ENCODE measurements around the gene CHST14.

The CHST14 gene

DNA sequence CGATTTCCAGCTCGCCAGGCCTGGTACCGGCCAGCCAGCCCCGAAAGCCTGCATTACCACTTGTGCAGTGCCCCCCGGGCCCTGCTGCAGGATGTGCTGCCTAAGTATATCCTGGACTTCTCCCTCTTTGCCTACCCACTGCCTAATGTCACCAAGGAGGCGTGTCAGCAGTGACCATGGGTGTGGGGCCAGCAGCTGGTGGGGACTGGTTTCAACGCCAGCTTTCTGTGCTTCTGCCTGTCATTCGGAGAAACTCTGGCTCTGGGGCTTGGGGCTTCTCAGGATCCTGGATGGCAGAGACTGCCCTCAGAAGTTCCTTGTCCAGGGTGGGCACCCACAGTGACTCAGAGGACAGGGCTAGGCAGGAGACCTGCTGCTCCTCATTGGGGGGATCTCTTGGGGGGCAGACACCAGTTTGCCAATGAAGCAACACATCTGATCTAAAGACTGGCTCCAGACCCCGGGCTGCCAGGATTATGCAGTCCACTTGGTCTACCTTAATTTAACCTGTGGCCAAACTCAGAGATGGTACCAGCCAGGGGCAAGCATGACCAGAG lies 1.5 kb downstream of the CHST14 start:
- H4K20me1 ChIP-seq (ENCODE audit: insufficient read depth, low read length) = no peaks in the 10 kb centered on the region
- H3F3A ChIP-seq (ENCODE audit: insufficient read depth, low read length) = peaks cover 6% of the 10 kb centered on the region
- TF ChIP-seq EZH2 (optimal IDR thresholded peaks at IDR 0.05; ENCODE audit: low read depth, low read length) (no peak), EZH2phosphoT487 (IDR thresholded peaks at IDR 0.05; ENCODE audit: low read length) (no peak)
- TF ChIP-seq, protein P1, sequence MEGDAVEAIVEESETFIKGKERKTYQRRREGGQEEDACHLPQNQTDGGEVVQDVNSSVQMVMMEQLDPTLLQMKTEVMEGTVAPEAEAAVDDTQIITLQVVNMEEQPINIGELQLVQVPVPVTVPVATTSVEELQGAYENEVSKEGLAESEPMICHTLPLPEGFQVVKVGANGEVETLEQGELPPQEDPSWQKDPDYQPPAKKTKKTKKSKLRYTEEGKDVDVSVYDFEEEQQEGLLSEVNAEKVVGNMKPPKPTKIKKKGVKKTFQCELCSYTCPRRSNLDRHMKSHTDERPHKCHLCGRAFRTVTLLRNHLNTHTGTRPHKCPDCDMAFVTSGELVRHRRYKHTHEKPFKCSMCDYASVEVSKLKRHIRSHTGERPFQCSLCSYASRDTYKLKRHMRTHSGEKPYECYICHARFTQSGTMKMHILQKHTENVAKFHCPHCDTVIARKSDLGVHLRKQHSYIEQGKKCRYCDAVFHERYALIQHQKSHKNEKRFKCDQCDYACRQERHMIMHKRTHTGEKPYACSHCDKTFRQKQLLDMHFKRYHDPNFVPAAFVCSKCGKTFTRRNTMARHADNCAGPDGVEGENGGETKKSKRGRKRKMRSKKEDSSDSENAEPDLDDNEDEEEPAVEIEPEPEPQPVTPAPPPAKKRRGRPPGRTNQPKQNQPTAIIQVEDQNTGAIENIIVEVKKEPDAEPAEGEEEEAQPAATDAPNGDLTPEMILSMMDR (IDR thresholded peaks at IDR 0.05; ENCODE audit: low read length) = no peak
- no peaks in the 10 kb centered on the region for H3K9me2 ChIP-seq (replicated peaks; ENCODE audit: insufficient read depth, low read length)
- H3K9me3 ChIP-seq (replicated peaks; ENCODE audit: insufficient read depth, low read length) = no peaks in the 10 kb centered on the region
- H3K36me3 ChIP-seq (replicated peaks; ENCODE audit: insufficient read depth, low read length) = no peaks in the 10 kb centered on the region
- no peaks in the 10 kb centered on the region; the same call in 1 of the 2 replicates for H3K4me1 ChIP-seq (ENCODE audit: low read length)
- no peak overlapping the region for H3K27ac ChIP-seq (ENCODE audit: low read length)
- no peak overlapping the region for H3K9ac ChIP-seq (ENCODE audit: low read length)
- no peak overlapping the region for H2AFZ ChIP-seq (ENCODE audit: low read length)
- H3K4me3 ChIP-seq (ENCODE audit: low read length) = peak overlapping the region; percentile 97
- peak overlapping the region; percentile 96 for H3K4me2 ChIP-seq (ENCODE audit: low read depth, low read length)
- no peaks in the 10 kb centered on the region for H3K27me3 ChIP-seq (replicated peaks; ENCODE audit: insufficient read depth, low read length)
- DNase-seq = no peak
- 0 out of 2 replicates have a peak, but pooled peaks cover 6% of the 10 kb centered on the region for H3K79me2 ChIP-seq (ENCODE audit: low read length)

GRCh38 chr15:40474581-40474980 lies 3.8 kb downstream of the CHST14 start:
- H3K9ac ChIP-seq (ENCODE audit: low read length) = no peak overlapping the region
- H3K9me2 ChIP-seq (replicated peaks; ENCODE audit: insufficient read depth, low read length) = no peaks in the 10 kb centered on the region
- H2AFZ ChIP-seq (ENCODE audit: low read length) = no peak overlapping the region
- H3K79me2 ChIP-seq (ENCODE audit: low read length) = 0 out of 2 replicates have a peak, but pooled peaks cover 6% of the 10 kb centered on the region
- peaks cover 8% of the 10 kb centered on the region for H3K4me1 ChIP-seq (ENCODE audit: low read length)
- H3K36me3 ChIP-seq (replicated peaks; ENCODE audit: insufficient read depth, low read length) = no peaks in the 10 kb centered on the region
- H3K27ac ChIP-seq (ENCODE audit: low read length) = no peak overlapping the region
- H3K4me3 ChIP-seq (ENCODE audit: low read length) = no peak overlapping the region
- no peaks in the 10 kb centered on the region for H3K9me3 ChIP-seq (replicated peaks; ENCODE audit: insufficient read depth, low read length)
- no peaks in the 10 kb centered on the region for H3K27me3 ChIP-seq (replicated peaks; ENCODE audit: insufficient read depth, low read length)
- H3F3A ChIP-seq (ENCODE audit: insufficient read depth, low read length) = peaks cover 13% of the 10 kb centered on the region
- H4K20me1 ChIP-seq (ENCODE audit: insufficient read depth, low read length) = no peaks in the 10 kb centered on the region
- DNase-seq = no peak
- TF ChIP-seq, protein P1 (IDR thresholded peaks at IDR 0.05; ENCODE audit: low read length) = no peak
- TF ChIP-seq EZH2phosphoT487 (IDR thresholded peaks at IDR 0.05; ENCODE audit: low read length) = no peak
- no peak for TF ChIP-seq EZH2 (optimal IDR thresholded peaks at IDR 0.05; ENCODE audit: low read depth, low read length)
- no peak overlapping the region for H3K4me2 ChIP-seq (ENCODE audit: low read depth, low read length)

GRCh38 chr15:40477642-40478327 lies 7.0 kb downstream of the CHST14 start:
- no peaks in the 10 kb centered on the region for H3K9me3 ChIP-seq (replicated peaks; ENCODE audit: insufficient read depth, low read length)
- no peaks in the 10 kb centered on the region for H4K20me1 ChIP-seq (ENCODE audit: insufficient read depth, low read length)
- H3F3A ChIP-seq (ENCODE audit: insufficient read depth, low read length) = peaks cover 7% of the 10 kb centered on the region; the same call in 1 of the 2 replicates
- peak; percentile 55 for DNase-seq
- no peaks in the 10 kb centered on the region for H3K79me2 ChIP-seq (ENCODE audit: low read length)
- H2AFZ ChIP-seq (ENCODE audit: low read length) = 0 out of 2 replicates have a peak overlapping the region, but pooled peaks have one; percentile 33
- TF ChIP-seq EZH2phosphoT487 (IDR thresholded peaks at IDR 0.05; ENCODE audit: low read length) = no peak
- H3K4me1 ChIP-seq (ENCODE audit: low read length) = peaks cover 8% of the 10 kb centered on the region; the same call in 1 of the 2 replicates
- H3K27ac ChIP-seq (ENCODE audit: low read length) = no peak overlapping the region
- H3K4me3 ChIP-seq (ENCODE audit: low read length) = no peak overlapping the region
- H3K9me2 ChIP-seq (replicated peaks; ENCODE audit: insufficient read depth, low read length) = no peaks in the 10 kb centered on the region
- no peak overlapping the region for H3K9ac ChIP-seq (ENCODE audit: low read length)
- no peaks in the 10 kb centered on the region for H3K36me3 ChIP-seq (replicated peaks; ENCODE audit: insufficient read depth, low read length)
- H3K4me2 ChIP-seq (ENCODE audit: low read depth, low read length) = peak overlapping the region; percentile 13; the same call in 1 of the 2 replicates
- no peaks in the 10 kb centered on the region for H3K27me3 ChIP-seq (replicated peaks; ENCODE audit: insufficient read depth, low read length)

- no peak overlapping the region for H3K9ac ChIP-seq (ENCODE audit: low read length)
- H3K36me3 ChIP-seq (replicated peaks; ENCODE audit: insufficient read depth, low read length) = no peaks in the 10 kb centered on the region
- H3K79me2 ChIP-seq (ENCODE audit: low read length) = no peaks in the 10 kb centered on the region
- no peaks in the 10 kb centered on the region for H3K9me3 ChIP-seq (replicated peaks; ENCODE audit: insufficient read depth, low read length)
- H3K4me1 ChIP-seq (ENCODE audit: low read length) = peaks cover 8% of the 10 kb centered on the region; the same call in 1 of the 2 replicates
- H2AFZ ChIP-seq (ENCODE audit: low read length) = no peak overlapping the region
- no peak overlapping the region for H3K27ac ChIP-seq (ENCODE audit: low read length)
- H3K4me3 ChIP-seq (ENCODE audit: low read length) = no peak overlapping the region
- no peaks in the 10 kb centered on the region for H3K27me3 ChIP-seq (replicated peaks; ENCODE audit: insufficient read depth, low read length)
- no peak for DNase-seq
- peaks cover 7% of the 10 kb centered on the region; the same call in 1 of the 2 replicates for H3F3A ChIP-seq (ENCODE audit: insufficient read depth, low read length)
- H3K9me2 ChIP-seq (replicated peaks; ENCODE audit: insufficient read depth, low read length) = no peaks in the 10 kb centered on the region
- H3K4me2 ChIP-seq (ENCODE audit: low read depth, low read length) = no peak overlapping the region
- H4K20me1 ChIP-seq (ENCODE audit: insufficient read depth, low read length) = no peaks in the 10 kb centered on the region
- TF ChIP-seq EZH2 (optimal IDR thresholded peaks at IDR 0.05; ENCODE audit: low read depth, low read length) = no peak
- TF ChIP-seq, protein P1 (IDR thresholded peaks at IDR 0.05; ENCODE audit: low read length) = no peak
- TF ChIP-seq EZH2phosphoT487 (IDR thresholded peaks at IDR 0.05; ENCODE audit: low read length) = no peak
Measured at GRCh38 chr15:40479024-40479423, 8.2 kb downstream of the CHST14 start.

Measured in MM.1S (cell line).